ENCODE data around the gene FAM3C.
"Not testable (repeated sequence)": the region's sequence is repeated elsewhere in the genome, so short reads cannot be mapped to it uniquely, and the experiment has no call there.

The FAM3C gene

DNA sequence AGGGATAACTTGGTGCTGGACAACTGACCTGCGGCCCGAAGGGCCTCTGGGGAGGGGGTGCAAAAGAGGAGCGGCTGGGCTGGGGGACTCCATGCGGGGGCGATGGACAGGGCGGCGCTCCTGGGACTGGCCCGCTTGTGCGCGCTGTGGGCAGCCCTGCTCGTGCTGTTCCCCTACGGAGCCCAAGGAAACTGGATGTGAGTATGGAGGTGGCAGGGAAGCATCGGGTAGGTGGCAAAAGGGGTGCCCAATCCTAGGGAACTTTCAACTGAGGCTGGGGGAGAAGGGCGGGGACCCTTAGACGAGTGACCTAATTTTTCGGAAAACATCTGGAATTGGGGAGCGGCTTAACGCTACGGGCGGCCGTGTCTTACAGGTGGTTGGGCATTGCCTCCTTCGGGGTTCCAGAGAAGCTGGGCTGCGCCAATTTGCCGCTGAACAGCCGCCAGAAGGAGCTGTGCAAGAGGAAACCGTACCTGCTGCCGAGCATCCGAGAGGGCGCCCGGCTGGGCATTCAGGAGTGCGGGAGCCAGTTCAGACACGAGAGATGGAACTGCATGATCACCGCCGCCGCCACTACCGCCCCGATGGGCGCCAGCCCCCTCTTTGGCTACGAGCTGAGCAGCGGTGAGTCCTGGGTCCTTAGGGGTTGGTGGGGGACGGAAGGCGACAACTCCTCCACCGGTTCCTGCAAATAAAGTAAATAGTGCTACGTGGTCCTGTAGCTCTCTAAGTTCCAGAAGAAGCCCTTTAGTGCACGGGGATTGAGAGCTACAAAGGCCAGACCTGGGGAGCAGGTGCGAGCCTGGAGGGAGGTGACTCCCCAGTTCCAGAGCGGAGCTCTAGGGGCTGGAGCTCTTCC is 66.7 kb downstream of the FAM3C start:
- DNase-seq: peak; percentile 41

- DNase-seq: no peak
These were observed 67.5 kb downstream of the FAM3C start, which contains the start of gene WNT16 for GRCh38 chr7:121328508-121329190. Gene WNT16 (plus strand): TSS chr7:121329000. CDS start chr7:121329293, 293 bp downstream.

DNA sequence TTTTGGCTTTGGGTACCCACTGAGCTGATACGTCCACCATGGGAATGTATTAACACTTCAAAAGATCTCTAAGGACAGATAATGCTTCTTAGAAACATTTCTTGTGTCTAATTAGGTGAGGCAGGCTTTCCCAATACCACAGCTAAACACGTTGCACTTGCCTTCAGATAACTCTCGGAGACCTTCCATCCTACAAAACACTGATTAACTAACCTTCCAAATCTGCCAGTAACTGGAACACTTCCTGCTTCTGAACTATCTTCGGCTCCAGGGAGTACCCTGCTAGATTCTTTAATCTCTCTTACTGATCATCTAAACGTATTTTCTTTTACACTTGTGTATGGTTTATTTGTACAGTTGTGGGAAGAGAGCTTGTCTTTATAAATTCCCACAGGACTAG is 68.4 kb downstream of the FAM3C start:
- DNase-seq: no peak

GRCh38 chr7:121323515-121324302 is 72.4 kb downstream of the FAM3C start:
- DNase-seq: no peak

DNA sequence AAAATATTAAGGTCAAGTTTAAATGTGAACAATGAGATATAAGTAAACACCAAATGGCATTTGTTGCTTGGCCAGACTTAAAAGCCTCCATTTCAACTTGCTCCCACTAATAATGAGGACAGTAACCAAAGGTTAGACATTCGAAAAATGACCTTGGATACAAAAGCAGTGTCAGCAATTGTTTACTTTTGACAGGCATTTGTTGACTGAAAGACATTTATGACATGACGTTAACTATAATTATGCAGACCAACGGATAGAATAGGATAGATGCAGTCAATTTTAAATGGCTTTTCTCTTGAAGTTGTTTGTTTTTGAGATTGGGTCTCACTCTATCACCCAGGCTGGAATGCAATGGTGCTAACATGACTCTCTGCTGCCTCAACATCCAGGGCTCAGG is 73.6 kb downstream of the FAM3C start:
- no peak for DNase-seq

GRCh38 chr7:121315170-121315569 is 80.9 kb downstream of the FAM3C start:
- DNase-seq: not testable (repeated sequence)

GRCh38 chr7:121313793-121314676 is 82.1 kb downstream of the FAM3C start:
- DNase-seq: peak; percentile 87

GRCh38 chr7:121313220-121313792 is 82.8 kb downstream of the FAM3C start:
- peak; percentile 40 for DNase-seq

- no peak for DNase-seq
These were observed 89.0 kb downstream of the FAM3C start for GRCh38 chr7:121307021-121307574.

DNA sequence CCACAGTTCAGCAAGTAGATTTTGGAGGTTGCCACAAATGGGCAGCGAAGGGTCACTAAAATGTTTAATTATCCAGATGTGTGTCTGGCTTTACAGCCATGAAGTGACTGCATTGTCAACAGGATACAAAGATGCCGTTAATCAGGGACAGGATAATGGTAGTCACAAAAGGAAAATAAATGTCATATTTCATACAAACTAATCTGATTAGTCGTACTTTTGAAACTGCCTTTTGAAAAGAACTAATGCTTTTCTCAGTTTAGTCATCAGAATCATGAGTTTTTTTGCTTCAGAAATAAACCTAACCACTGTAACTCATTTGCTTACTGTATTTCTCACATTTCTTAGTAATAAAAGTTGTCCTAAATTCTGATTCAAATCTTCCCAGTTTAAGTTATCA is 89.5 kb downstream of the FAM3C start:
- DNase-seq: no peak

DNA sequence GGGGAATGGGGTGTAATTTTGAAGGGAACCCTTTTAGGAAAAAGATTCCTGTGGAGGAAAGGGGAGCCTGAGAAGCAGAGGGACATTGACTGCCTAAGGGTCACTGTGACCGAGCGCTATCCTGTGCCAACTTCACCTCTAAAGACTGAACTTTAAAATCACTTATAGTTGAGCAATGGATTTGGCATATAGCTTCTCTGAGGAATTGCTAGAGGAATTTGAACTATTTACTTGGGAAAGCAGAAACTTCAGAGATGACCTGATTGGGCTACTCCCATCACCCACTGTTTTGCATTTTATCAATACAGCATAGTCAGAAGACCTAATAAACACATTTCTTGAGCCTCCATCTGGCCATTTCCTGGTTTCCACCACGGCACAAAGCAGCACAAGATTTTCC is 91.0 kb downstream of the FAM3C start:
- DNase-seq: no peak

- DNase-seq: no peak
These were observed 91.9 kb downstream of the FAM3C start for GRCh38 chr7:121304102-121304658.

GRCh38 chr7:121303422-121304101 is 92.5 kb downstream of the FAM3C start:
- no peak for DNase-seq

- DNase-seq: no peak
These were observed 93.8 kb downstream of the FAM3C start for GRCh38 chr7:121302214-121302745.

DNA sequence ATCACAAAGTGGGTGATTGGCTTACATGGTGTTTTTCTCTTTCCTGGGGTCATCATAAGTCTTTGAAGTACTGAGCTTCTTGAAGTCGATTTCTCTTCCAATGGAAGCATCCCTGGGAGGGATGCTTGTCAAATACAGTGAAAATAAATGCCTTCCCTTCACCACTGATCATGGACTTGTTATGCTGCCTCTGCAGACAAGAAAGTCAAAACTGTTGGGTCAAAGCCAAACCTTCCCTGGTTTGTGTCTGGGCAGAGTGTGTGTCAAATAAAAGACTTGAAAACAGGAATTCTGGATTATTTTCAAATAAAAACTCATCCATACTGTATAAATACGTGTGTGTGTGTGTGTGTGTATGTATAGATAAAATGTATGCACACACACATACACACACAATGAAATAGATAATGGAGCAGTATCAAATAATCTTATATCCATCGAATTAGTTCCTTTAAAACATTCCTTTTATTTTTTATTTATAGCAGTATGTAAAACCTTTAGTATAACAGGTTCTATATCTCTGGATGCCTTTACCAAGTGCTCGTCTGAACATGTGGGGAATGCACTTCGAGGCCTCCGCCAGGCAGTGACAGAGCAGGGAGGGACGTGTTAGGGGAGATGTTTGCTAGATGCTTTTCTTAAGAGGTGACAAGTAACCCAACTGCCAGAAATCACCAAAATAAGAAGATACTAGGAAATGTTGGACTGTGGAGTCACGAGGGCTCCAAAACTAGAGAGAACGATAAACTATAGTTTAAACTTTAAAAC is 94.5 kb downstream of the FAM3C start:
- no peak for DNase-seq

DNA sequence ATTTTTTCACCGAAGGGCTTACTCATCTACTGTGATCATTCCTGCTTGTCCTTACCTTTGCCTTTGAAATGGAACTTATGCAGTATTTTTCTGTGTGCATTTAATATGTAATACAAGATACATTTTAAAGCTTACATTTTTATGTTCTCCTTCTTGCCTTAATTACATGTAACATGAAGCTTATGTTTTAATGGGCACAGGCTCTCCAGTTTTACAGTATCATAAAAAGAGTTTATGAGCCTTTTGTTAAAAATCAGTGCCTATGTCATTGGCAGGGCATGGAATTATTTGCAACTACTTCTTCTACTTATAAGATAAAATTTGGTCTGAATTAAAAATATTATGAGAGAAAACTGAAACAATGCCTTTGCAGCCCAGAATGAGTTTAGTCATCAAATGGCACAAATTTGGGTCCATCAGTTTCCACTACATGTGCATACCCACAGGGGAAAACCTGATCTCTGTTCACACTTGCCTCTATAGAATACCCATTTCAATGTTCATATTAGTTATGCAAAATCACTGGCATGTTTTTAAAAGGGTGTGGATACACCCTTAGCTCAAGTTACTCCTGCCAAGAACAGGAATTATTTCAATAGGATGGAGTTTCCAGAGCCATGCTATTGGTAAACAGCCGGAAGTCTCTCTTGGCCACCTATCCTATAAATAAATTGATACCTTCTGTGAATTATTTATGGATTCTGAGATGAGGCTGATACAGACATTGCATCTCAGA is 95.3 kb downstream of the FAM3C start:
- no peak for DNase-seq
